HG03460 (cell line): ENCODE data around the gene PLS3.

Experiments
- ATAC-seq: cut with Tn5 transposase; IDR thresholded peaks from one replicate; pipeline ENCODE4 v1.9.1; 2021; ENCODE audit not compliant: unreplicated experiment

The PLS3 gene

DNA sequence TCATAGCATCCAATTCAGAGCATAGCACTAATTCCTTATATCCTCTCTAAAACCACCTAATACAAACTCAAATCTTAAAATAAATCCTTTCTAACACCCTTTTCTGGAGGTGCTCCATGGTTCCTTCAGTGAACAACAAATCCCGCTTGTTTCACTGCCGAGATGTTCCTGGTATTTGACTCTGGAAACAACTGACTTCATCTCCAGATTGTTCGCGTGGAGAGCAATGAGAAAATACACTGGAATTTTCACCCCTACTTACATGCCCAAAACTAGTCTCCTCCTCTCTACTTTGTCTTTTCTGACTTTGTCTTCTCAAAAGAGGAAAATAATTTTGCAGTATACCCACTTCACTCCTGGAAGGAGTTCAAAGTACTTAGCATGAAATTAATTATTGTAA, 129.0 kb downstream of the PLS3 start:
- no peak for ATAC-seq

DNA sequence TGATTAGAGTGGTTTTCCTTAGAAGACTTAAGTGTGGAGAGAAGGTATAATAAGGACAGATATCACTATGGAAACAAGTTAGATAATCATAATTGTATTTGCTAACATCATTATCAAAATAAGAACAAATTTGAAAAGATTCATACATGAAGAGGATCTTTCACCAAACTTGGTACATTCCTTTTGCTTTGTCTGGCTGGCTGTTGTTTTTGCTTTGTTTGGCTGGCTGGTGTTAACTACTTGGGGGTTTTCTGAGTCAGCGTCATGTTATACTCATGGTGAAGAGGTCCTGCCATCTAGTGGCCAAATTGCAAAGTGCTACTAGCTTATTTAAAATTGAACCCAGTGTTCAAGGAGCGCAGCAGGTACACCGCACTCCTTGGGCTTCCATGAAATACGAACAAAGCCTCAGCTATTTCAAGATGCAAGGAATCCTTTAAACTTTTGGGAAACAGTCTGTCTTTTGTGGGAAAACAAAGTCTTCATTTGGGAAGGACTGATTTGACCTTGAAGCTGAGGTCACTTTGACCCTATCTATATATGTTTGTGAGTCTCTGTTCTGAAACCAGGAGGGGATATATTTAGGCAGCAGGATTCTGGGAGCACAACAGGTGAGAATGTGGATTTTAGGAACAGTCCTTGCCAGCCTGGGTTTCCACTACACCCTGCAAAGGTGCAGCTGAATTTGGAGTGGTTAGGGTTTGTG, 129.7 kb downstream of the PLS3 start:
- ATAC-seq = peak; percentile 75

DNA sequence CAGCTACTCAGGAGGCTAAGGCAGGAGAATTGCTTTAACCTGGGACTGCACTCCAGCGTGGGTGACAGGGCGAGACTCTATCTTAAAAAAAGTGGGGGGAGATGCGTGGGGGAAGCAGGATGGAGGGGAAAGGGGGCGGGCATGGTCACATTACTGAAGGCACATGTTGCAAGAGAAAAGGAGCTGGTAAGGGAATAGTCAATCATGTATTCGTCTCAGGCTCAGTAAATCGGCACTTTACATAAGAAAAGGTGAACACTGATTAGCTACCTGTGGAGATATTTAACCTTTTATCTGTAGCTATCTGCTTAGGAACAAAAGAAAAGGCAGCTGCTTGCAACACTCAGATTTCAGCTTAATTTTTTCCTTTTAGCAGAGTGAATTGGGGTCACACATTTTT, 132.5 kb downstream of the PLS3 start:
- ATAC-seq = no peak

GRCh38 chrX:115694028-115694427, 133.1 kb downstream of the PLS3 start:
- ATAC-seq = no peak

DNA sequence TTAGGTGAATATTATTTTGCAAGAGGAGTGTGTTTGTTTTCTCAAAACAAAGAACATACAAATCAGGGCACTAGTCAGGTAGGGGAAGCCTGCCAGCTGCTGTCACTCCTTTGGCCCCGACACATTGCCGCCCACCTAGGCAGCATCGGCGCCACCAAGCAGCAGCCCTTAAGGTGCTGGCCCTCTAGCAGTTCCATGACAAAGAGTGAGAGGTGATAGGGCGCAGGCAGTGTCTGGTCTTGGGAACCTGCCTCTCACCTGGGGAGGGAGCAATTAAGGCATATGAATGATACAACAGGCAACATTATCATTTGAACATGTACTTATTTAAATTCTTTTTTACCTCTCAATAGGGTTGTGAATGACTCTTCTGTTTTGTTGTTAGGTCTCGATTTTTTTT, 135.1 kb downstream of the PLS3 start:
- no peak for ATAC-seq

GRCh38 chrX:115696939-115697338, 136.0 kb downstream of the PLS3 start:
- no peak for ATAC-seq

- ATAC-seq = no peak
Observed at GRCh38 chrX:115697806-115698205, 136.8 kb downstream of the PLS3 start.
